Fibroblast of lung (primary cell): Measurements from ENCODE around the gene TRAPPC14. TPM values are rescaled to one million over a fixed set of nuclear protein-coding genes. Genes with fewer than 3 reads are reported as not detected.
A peak's percentile ranks its signal among the peaks of the same experiment; 100 is the strongest.
"Not testable (repeated sequence)": the region's sequence is repeated elsewhere in the genome, so short reads cannot be mapped to it uniquely, and the experiment has no call there.

Experiments
- DNase-seq, 2 donors: peaks; one replicate each; pipeline versions ENCODE4 v3.0.0 to v3.0.0-alpha.2; 2010; ENCODE audit warnings: low read depth in 2 of 2
- H2AFZ ChIP-seq: 2 replicates; pipeline ENCODE4 v1.5.1; 2012; ENCODE audit warnings: low read length, control low read depth, inconsistent platforms
- H3K27ac ChIP-seq: 2 replicates; pipeline ENCODE4 v1.5.1; 2011; ENCODE audit warnings: low read length, control low read depth; ENCODE audit not compliant: insufficient read depth
- H3K27me3 ChIP-seq: 2 replicates; pipeline ENCODE4 v1.5.1; 2011; ENCODE audit warnings: mild to moderate bottlenecking, low read length; ENCODE audit not compliant: control insufficient read depth, insufficient read depth
- H3K36me3 ChIP-seq: 2 replicates; pipeline ENCODE4 v1.5.1; 2011; ENCODE audit warnings: low read length; ENCODE audit not compliant: control insufficient read depth, insufficient read depth
- H3K4me1 ChIP-seq: 2 replicates; pipeline ENCODE4 v1.5.1; 2011; ENCODE audit warnings: low read length; ENCODE audit not compliant: control insufficient read depth, insufficient read depth; ENCODE audit errors: extremely low read depth
- H3K4me2 ChIP-seq: 2 replicates; pipeline ENCODE4 v1.5.1; 2011; ENCODE audit warnings: low read length, control low read depth; ENCODE audit not compliant: insufficient read depth; ENCODE audit errors: extremely low read depth
- H3K4me3 ChIP-seq, 4 experiments: fragments of 200-600 bp in 1 of 4; sonication (generic) in 1 of 4; replicated peaks in 1 of 4; 2 replicates each; pipeline ENCODE4 v1.5.1; 2011 to 2016; ENCODE audit warnings: low read length in 4 of 4, low read depth in 3 of 4, mild to moderate bottlenecking in 3 of 4, control low read depth in 2 of 4, inconsistent platforms in 1 of 4, mixed read lengths in 1 of 4; ENCODE audit not compliant: insufficient read depth in 1 of 4; ENCODE audit errors: control extremely low read depth in 1 of 4
- H3K79me2 ChIP-seq: 2 replicates; pipeline ENCODE4 v1.5.1; 2012; ENCODE audit warnings: mild to moderate bottlenecking, low read length, inconsistent platforms; ENCODE audit not compliant: control insufficient read depth, insufficient read depth
- H3K9ac ChIP-seq: 2 replicates; pipeline ENCODE4 v1.5.1; 2011; ENCODE audit warnings: mild to moderate bottlenecking, low read length, control low read depth; ENCODE audit not compliant: insufficient read depth
- H3K9me3 ChIP-seq: 2 replicates; pipeline ENCODE4 v1.5.1; 2012; ENCODE audit warnings: low read depth, low read length; ENCODE audit not compliant: control insufficient read depth, insufficient read depth
- H4K20me1 ChIP-seq: 2 replicates; pipeline ENCODE4 v1.5.1; 2011; ENCODE audit warnings: low read length; ENCODE audit not compliant: control insufficient read depth, insufficient read depth; ENCODE audit errors: extremely low read depth
- CTCF ChIP-seq, 2 donors: IDR thresholded peaks in 1 of 2; conservative IDR thresholded peaks in 1 of 2; 1 replicate in 1 of 2; 2 replicates in 1 of 2; pipeline ENCODE4 v1.5.1; 2011 to 2012; ENCODE audit warnings: low read length in 2 of 2, control low read depth in 1 of 2, inconsistent platforms in 1 of 2, low read depth in 1 of 2, mild to moderate bottlenecking in 1 of 2
- EZH2 ChIP-seq: IDR thresholded peaks from 2 replicates; pipeline ENCODE4 v1.5.1; 2012; ENCODE audit warnings: low read length, control low read depth, mild to moderate bottlenecking; ENCODE audit errors: missing control alignments
- polyA plus RNA-seq, 2 donors: library from polyadenylated mRNA; depleted of rRNA in 1 of 2; stranded (reverse) in 1 of 2; unstranded in 1 of 2; fragments of >200 nt; gene quantifications; 2 replicates each; pipeline ENCODE4 v1.2.1, GENCODE V29; 2011 to 2012; ENCODE audit warnings: missing spikeins in 1 of 2
- total RNA-seq: library from RNA; depleted of rRNA; stranded (reverse); fragments of >200 nt; gene quantifications from 2 replicates; pipeline ENCODE4 v1.2.1, GENCODE V29; 2014

TRAPPC14 gene
- total and polyA plus RNA-seq, 2 donors (not counting 1 experiment from before 2014, with no cell fraction given), result 1.9 to 5.9 TPM

GRCh38 chr7:100147278-100147677 lies 11.2 kb downstream of the TRAPPC14 start:
- no peak for TF ChIP-seq CTCF (conservative IDR thresholded peaks at IDR 0.05 in 1 of 2, IDR thresholded peaks at IDR 0.05 in 1 of 2; ENCODE audit: low read depth in 1 of 2, low read length in 2 of 2)
- no peak for TF ChIP-seq EZH2
- H3K27me3 ChIP-seq, result no peaks in the 10 kb centered on the region
- H3K9me3 ChIP-seq, result no peaks in the 10 kb centered on the region
- H3K4me3 ChIP-seq, result no peak overlapping the region
- no peaks in the 10 kb centered on the region for H3K4me1 ChIP-seq
- no peaks in the 10 kb centered on the region for H3K36me3 ChIP-seq
- no peak overlapping the region for H2AFZ ChIP-seq
- H3K9ac ChIP-seq, result no peak overlapping the region
- H3K79me2 ChIP-seq, result peaks cover 8% of the 10 kb centered on the region
- H4K20me1 ChIP-seq, result no peaks in the 10 kb centered on the region
- DNase-seq, result no peak
- no peak overlapping the region for H3K27ac ChIP-seq
- H3K4me2 ChIP-seq, result no peak overlapping the region

GRCh38 chr7:100146350-100146749 lies 12.2 kb downstream of the TRAPPC14 start:
- not testable (repeated sequence) for H2AFZ ChIP-seq, H3K9ac ChIP-seq, H3K79me2 ChIP-seq, H3K4me2 ChIP-seq, H3K36me3 ChIP-seq, H4K20me1 ChIP-seq, H3K9me3 ChIP-seq, H3K27me3 ChIP-seq, H3K27ac ChIP-seq, H3K4me3 ChIP-seq, H3K4me1 ChIP-seq
- peak in 1 of 2 donors; percentile 81 for DNase-seq

GRCh38 chr7:100142461-100142860 lies 16.1 kb downstream of the TRAPPC14 start:
- H3K9me3 ChIP-seq, result no peaks in the 10 kb centered on the region
- H3K27ac ChIP-seq, result no peak overlapping the region
- H3K79me2 ChIP-seq, result no peaks in the 10 kb centered on the region
- no peak overlapping the region for H3K4me3 ChIP-seq
- no peak for TF ChIP-seq EZH2
- no peak for TF ChIP-seq CTCF (conservative IDR thresholded peaks at IDR 0.05 in 1 of 2, IDR thresholded peaks at IDR 0.05 in 1 of 2; ENCODE audit: low read depth in 1 of 2, low read length in 2 of 2)
- H4K20me1 ChIP-seq, result no peaks in the 10 kb centered on the region
- H3K4me1 ChIP-seq, result no peaks in the 10 kb centered on the region
- H2AFZ ChIP-seq, result no peak overlapping the region
- no peak for DNase-seq
- H3K27me3 ChIP-seq, result no peaks in the 10 kb centered on the region
- no peak overlapping the region for H3K4me2 ChIP-seq
- H3K36me3 ChIP-seq, result no peaks in the 10 kb centered on the region
- H3K9ac ChIP-seq, result no peak overlapping the region

- Histone ChIP-seq H3K9me3 (no peaks in the 10 kb centered on the region), H4K20me1 (no peaks in the 10 kb centered on the region), H2AFZ (no peak overlapping the region), H3K4me1 (no peaks in the 10 kb centered on the region), H3K27me3 (no peaks in the 10 kb centered on the region), H3K4me3 (no peak overlapping the region), H3K36me3 (no peaks in the 10 kb centered on the region), H3K79me2 (no peaks in the 10 kb centered on the region), H3K27ac (no peak overlapping the region), H3K9ac (no peak overlapping the region), H3K4me2 (no peak overlapping the region)
- no peak for TF ChIP-seq CTCF (conservative IDR thresholded peaks at IDR 0.05 in 1 of 2, IDR thresholded peaks at IDR 0.05 in 1 of 2; ENCODE audit: low read depth in 1 of 2, low read length in 2 of 2)
- TF ChIP-seq EZH2, result no peak
- DNase-seq, result no peak
Measured at GRCh38 chr7:100141555-100141949, 17.0 kb downstream of the TRAPPC14 start.
